GM23338 (cell line): ENCODE data around the gene USP31. TPM values are rescaled to one million over a fixed set of nuclear protein-coding genes. Genes with fewer than 3 reads are reported as not detected.

ENCODE experiments used
- ATAC-seq: fragments of 200-7000 bp; cut with Tn5 transposase; 3 replicates; pipeline ENCODE4 v1.9.1; 2020
- DNase-seq: peaks from one replicate; pipeline ENCODE4 v3.0.0-alpha.2; 2015; ENCODE audit warnings: low spot score
- H2AFZ ChIP-seq: fragments of 200-600 bp; sonication (generic); 2 replicates; pipeline ENCODE4 v1.8.0; 2016; ENCODE audit warnings: antibody characterized with exemption, mild to moderate bottlenecking, moderate library complexity
- H3F3A ChIP-seq: fragments of 200-600 bp; sonication (generic); replicated peaks from 2 replicates; pipeline ENCODE4 v1.8.0; 2017; ENCODE audit warnings: antibody characterized with exemption, mixed run types, low read depth
- H3K27ac ChIP-seq: fragments of 200-600 bp; sonication (generic); 2 replicates; pipeline ENCODE4 v1.6.1; 2016; ENCODE audit warnings: low read depth
- H3K27me3 ChIP-seq: fragments of 200-600 bp; sonication (generic); 2 replicates; pipeline ENCODE4 v1.8.0; 2016; ENCODE audit warnings: mild to moderate bottlenecking, mixed run types, moderate library complexity; ENCODE audit not compliant: insufficient read depth
- H3K36me3 ChIP-seq: fragments of 200-600 bp; sonication (generic); 2 replicates; pipeline ENCODE4 v1.8.0; 2016; ENCODE audit warnings: mild to moderate bottlenecking; ENCODE audit not compliant: insufficient read depth
- H3K4me1 ChIP-seq: fragments of 200-600 bp; sonication (generic); 2 replicates; pipeline ENCODE4 v1.8.0; 2016; ENCODE audit warnings: mild to moderate bottlenecking, moderate library complexity; ENCODE audit not compliant: insufficient read depth
- H3K4me2 ChIP-seq: fragments of 200-600 bp; sonication (generic); 2 replicates; pipeline ENCODE4 v1.7.1; 2017; ENCODE audit warnings: mixed run types
- H3K4me3 ChIP-seq: fragments of 200-600 bp; sonication (generic); 2 replicates; pipeline ENCODE4 v1.6.1; 2016; ENCODE audit warnings: mixed run types
- H3K79me2 ChIP-seq: fragments of 200-600 bp; sonication (generic); replicated peaks from 2 replicates; pipeline ENCODE4 v1.8.0; 2017; ENCODE audit warnings: mild to moderate bottlenecking; ENCODE audit not compliant: insufficient read depth
- H3K9me2 ChIP-seq: fragments of 200-600 bp; sonication (generic); 2 replicates; pipeline ENCODE4 v1.8.0; 2017; ENCODE audit not compliant: insufficient read depth
- H4K20me1 ChIP-seq: fragments of 200-600 bp; sonication (generic); replicated peaks from 2 replicates; pipeline ENCODE4 v1.8.0; 2017; ENCODE audit warnings: mild to moderate bottlenecking; ENCODE audit not compliant: insufficient read depth
- H3K27ac Mint-ChIP-seq: 2 replicates; pipeline ENCODE4 v1.8.0; 2020; ENCODE audit warnings: inconsistent platforms, mild to moderate bottlenecking, moderate library complexity, mixed read lengths
- H3K27me3 Mint-ChIP-seq: 3 replicates; pipeline ENCODE4 v1.8.0; 2022; ENCODE audit warnings: low read depth, mild to moderate bottlenecking, moderate library complexity, mixed read lengths, inconsistent platforms; ENCODE audit not compliant: insufficient read depth, poor library complexity
- H3K36me3 Mint-ChIP-seq: 3 replicates; pipeline ENCODE4 v1.8.0; 2021; ENCODE audit warnings: low read depth, mild to moderate bottlenecking, inconsistent platforms, moderate library complexity, mixed read lengths
- H3K4me1 Mint-ChIP-seq: 3 replicates; pipeline ENCODE4 v1.8.0; 2020; ENCODE audit warnings: mild to moderate bottlenecking, inconsistent platforms, mixed read lengths
- H3K4me3 Mint-ChIP-seq: 3 replicates; pipeline ENCODE4 v1.8.0; 2021; ENCODE audit warnings: moderate library complexity, mild to moderate bottlenecking, inconsistent platforms, mixed read lengths
- H3K9me3 Mint-ChIP-seq: 3 replicates; pipeline ENCODE4 v1.8.0; 2020; ENCODE audit warnings: moderate library complexity, mild to moderate bottlenecking, inconsistent platforms, mixed read lengths
- CREB1 ChIP-seq: fragments of 250-450 bp; sonication (Bioruptor Pico); IDR thresholded peaks from 2 replicates; pipeline ENCODE4 v1.5.0; 2020; ENCODE audit warnings: low read depth, mild to moderate bottlenecking, moderate library complexity
- EZH2 ChIP-seq: fragments of 200-600 bp; sonication (generic); IDR thresholded peaks from one replicate; pipeline ENCODE4 v1.8.0; 2017; ENCODE audit warnings: antibody characterized with exemption, mild to moderate bottlenecking, low read depth; ENCODE audit not compliant: unreplicated experiment
- EZH2phosphoT487 ChIP-seq: fragments of 200-600 bp; sonication (generic); IDR thresholded peaks from one replicate; pipeline ENCODE4 v1.8.1; 2018; ENCODE audit warnings: antibody characterized with exemption; ENCODE audit not compliant: unreplicated experiment
- JUNB ChIP-seq: IDR thresholded peaks from one replicate; pipeline ENCODE4 v1.6.1; 2016; ENCODE audit warnings: antibody characterized with exemption; ENCODE audit not compliant: unreplicated experiment
- NANOG ChIP-seq: IDR thresholded peaks from 2 replicates; pipeline ENCODE4 v1.6.1; 2016; ENCODE audit warnings: antibody characterized with exemption, borderline replicate concordance
- POLR2AphosphoS5 ChIP-seq: IDR thresholded peaks from 2 replicates; pipeline ENCODE4 v1.6.1; 2016; ENCODE audit warnings: antibody characterized with exemption, low read depth
- STAT1 ChIP-seq: IDR thresholded peaks from one replicate; pipeline ENCODE4 v1.6.1; 2016; ENCODE audit warnings: antibody characterized with exemption; ENCODE audit not compliant: unreplicated experiment
- ZNF114 ChIP-seq: fragments of 250-450 bp; sonication (Bioruptor Pico); IDR thresholded peaks from 2 replicates; pipeline ENCODE4 v1.5.0; 2020; ENCODE audit warnings: mild to moderate bottlenecking, moderate library complexity
- ZNF331 ChIP-seq: fragments of 250-450 bp; sonication (Bioruptor Pico); IDR thresholded peaks from 2 replicates; pipeline ENCODE4 v1.5.0; 2020; ENCODE audit warnings: low read depth, mild to moderate bottlenecking, moderate library complexity
- polyA plus RNA-seq: library from polyadenylated mRNA; unstranded; fragments of >200 nt; fragmentation: Nextera tagmentation; extraction: Ambion mirVana; gene quantifications from 2 replicates; pipeline ENCODE4 v1.2.1, GENCODE V29; 2016
- total RNA-seq: library from RNA; depleted of rRNA; stranded (reverse); fragments of >200 nt; shearing (Covaris generic); gene quantifications from 2 replicates; pipeline ENCODE4 v1.2.3, GENCODE V29; 2014
- TF ChIP-seq, protein P1 (sequence below): IDR thresholded peaks from 2 replicates; pipeline ENCODE4 v1.6.1; 2016; ENCODE audit warnings: antibody characterized with exemption
- TF ChIP-seq, protein P2 (sequence below), 2 experiments: fragments of 200-600 bp in 1 of 2; sonication (generic) in 1 of 2; conservative IDR thresholded peaks; 2 replicates each; pipeline versions ENCODE4 v1.5.1 to v1.6.1; 2016 to 2017; ENCODE audit warnings: antibody characterized with exemption in 2 of 2, low read depth in 2 of 2, mild to moderate bottlenecking in 2 of 2, moderate library complexity in 1 of 2
- TF ChIP-seq, protein P3 (sequence below): IDR thresholded peaks from one replicate; pipeline ENCODE4 v1.6.1; 2018; ENCODE audit warnings: antibody characterized with exemption; ENCODE audit not compliant: unreplicated experiment
- TF ChIP-seq, protein P4 (sequence below): fragments of 250-450 bp; sonication (Bioruptor Pico); IDR thresholded peaks from 2 replicates; pipeline ENCODE4 v1.5.0; 2020; ENCODE audit warnings: mild to moderate bottlenecking, moderate library complexity

The USP31 gene
- total and polyA plus RNA-seq, 2 experiments from 2014 or later: 4.3 to 17.9 TPM

DNA sequence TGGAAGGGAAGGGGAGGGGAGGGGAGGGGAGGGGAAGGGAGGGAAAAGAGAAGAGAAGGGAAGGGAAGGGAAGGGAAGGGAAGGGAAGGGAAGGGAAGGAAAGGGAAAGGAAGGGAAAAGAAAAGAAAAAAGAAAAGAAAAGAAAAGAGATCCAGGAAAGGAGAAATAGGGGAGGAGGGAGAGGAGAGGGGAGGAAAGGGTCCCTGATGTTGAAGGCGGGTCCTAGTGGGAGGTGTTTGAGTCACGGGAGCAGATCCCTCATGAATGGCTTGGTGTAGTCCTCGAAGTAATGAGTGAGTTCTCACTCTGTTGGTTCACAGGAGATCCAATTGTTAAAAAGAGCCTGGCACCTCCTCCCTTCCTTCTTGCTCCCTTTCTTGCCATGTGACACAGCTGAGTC, 6.9 kb upstream of the USP31 start:
- TF ChIP-seq, protein P1, sequence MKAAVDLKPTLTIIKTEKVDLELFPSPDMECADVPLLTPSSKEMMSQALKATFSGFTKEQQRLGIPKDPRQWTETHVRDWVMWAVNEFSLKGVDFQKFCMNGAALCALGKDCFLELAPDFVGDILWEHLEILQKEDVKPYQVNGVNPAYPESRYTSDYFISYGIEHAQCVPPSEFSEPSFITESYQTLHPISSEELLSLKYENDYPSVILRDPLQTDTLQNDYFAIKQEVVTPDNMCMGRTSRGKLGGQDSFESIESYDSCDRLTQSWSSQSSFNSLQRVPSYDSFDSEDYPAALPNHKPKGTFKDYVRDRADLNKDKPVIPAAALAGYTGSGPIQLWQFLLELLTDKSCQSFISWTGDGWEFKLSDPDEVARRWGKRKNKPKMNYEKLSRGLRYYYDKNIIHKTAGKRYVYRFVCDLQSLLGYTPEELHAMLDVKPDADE: no peak
- TF ChIP-seq ZNF114 (CRISPR knock-in tag) (no peak), EZH2 (no peak), POLR2AphosphoS5 (no peak), EZH2phosphoT487 (no peak), ZNF331 (CRISPR knock-in tag) (no peak), STAT1 (no peak), JUNB (no peak), CREB1 (CRISPR knock-in tag) (no peak), NANOG (no peak)
- TF ChIP-seq, protein P2, sequence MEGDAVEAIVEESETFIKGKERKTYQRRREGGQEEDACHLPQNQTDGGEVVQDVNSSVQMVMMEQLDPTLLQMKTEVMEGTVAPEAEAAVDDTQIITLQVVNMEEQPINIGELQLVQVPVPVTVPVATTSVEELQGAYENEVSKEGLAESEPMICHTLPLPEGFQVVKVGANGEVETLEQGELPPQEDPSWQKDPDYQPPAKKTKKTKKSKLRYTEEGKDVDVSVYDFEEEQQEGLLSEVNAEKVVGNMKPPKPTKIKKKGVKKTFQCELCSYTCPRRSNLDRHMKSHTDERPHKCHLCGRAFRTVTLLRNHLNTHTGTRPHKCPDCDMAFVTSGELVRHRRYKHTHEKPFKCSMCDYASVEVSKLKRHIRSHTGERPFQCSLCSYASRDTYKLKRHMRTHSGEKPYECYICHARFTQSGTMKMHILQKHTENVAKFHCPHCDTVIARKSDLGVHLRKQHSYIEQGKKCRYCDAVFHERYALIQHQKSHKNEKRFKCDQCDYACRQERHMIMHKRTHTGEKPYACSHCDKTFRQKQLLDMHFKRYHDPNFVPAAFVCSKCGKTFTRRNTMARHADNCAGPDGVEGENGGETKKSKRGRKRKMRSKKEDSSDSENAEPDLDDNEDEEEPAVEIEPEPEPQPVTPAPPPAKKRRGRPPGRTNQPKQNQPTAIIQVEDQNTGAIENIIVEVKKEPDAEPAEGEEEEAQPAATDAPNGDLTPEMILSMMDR (conservative IDR thresholded peaks at IDR 0.05; ENCODE audit: low read depth in 2 of 2): no peak
- TF ChIP-seq, protein P3, sequence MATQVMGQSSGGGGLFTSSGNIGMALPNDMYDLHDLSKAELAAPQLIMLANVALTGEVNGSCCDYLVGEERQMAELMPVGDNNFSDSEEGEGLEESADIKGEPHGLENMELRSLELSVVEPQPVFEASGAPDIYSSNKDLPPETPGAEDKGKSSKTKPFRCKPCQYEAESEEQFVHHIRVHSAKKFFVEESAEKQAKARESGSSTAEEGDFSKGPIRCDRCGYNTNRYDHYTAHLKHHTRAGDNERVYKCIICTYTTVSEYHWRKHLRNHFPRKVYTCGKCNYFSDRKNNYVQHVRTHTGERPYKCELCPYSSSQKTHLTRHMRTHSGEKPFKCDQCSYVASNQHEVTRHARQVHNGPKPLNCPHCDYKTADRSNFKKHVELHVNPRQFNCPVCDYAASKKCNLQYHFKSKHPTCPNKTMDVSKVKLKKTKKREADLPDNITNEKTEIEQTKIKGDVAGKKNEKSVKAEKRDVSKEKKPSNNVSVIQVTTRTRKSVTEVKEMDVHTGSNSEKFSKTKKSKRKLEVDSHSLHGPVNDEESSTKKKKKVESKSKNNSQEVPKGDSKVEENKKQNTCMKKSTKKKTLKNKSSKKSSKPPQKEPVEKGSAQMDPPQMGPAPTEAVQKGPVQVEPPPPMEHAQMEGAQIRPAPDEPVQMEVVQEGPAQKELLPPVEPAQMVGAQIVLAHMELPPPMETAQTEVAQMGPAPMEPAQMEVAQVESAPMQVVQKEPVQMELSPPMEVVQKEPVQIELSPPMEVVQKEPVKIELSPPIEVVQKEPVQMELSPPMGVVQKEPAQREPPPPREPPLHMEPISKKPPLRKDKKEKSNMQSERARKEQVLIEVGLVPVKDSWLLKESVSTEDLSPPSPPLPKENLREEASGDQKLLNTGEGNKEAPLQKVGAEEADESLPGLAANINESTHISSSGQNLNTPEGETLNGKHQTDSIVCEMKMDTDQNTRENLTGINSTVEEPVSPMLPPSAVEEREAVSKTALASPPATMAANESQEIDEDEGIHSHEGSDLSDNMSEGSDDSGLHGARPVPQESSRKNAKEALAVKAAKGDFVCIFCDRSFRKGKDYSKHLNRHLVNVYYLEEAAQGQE: no peak
- TF ChIP-seq, protein P4, sequence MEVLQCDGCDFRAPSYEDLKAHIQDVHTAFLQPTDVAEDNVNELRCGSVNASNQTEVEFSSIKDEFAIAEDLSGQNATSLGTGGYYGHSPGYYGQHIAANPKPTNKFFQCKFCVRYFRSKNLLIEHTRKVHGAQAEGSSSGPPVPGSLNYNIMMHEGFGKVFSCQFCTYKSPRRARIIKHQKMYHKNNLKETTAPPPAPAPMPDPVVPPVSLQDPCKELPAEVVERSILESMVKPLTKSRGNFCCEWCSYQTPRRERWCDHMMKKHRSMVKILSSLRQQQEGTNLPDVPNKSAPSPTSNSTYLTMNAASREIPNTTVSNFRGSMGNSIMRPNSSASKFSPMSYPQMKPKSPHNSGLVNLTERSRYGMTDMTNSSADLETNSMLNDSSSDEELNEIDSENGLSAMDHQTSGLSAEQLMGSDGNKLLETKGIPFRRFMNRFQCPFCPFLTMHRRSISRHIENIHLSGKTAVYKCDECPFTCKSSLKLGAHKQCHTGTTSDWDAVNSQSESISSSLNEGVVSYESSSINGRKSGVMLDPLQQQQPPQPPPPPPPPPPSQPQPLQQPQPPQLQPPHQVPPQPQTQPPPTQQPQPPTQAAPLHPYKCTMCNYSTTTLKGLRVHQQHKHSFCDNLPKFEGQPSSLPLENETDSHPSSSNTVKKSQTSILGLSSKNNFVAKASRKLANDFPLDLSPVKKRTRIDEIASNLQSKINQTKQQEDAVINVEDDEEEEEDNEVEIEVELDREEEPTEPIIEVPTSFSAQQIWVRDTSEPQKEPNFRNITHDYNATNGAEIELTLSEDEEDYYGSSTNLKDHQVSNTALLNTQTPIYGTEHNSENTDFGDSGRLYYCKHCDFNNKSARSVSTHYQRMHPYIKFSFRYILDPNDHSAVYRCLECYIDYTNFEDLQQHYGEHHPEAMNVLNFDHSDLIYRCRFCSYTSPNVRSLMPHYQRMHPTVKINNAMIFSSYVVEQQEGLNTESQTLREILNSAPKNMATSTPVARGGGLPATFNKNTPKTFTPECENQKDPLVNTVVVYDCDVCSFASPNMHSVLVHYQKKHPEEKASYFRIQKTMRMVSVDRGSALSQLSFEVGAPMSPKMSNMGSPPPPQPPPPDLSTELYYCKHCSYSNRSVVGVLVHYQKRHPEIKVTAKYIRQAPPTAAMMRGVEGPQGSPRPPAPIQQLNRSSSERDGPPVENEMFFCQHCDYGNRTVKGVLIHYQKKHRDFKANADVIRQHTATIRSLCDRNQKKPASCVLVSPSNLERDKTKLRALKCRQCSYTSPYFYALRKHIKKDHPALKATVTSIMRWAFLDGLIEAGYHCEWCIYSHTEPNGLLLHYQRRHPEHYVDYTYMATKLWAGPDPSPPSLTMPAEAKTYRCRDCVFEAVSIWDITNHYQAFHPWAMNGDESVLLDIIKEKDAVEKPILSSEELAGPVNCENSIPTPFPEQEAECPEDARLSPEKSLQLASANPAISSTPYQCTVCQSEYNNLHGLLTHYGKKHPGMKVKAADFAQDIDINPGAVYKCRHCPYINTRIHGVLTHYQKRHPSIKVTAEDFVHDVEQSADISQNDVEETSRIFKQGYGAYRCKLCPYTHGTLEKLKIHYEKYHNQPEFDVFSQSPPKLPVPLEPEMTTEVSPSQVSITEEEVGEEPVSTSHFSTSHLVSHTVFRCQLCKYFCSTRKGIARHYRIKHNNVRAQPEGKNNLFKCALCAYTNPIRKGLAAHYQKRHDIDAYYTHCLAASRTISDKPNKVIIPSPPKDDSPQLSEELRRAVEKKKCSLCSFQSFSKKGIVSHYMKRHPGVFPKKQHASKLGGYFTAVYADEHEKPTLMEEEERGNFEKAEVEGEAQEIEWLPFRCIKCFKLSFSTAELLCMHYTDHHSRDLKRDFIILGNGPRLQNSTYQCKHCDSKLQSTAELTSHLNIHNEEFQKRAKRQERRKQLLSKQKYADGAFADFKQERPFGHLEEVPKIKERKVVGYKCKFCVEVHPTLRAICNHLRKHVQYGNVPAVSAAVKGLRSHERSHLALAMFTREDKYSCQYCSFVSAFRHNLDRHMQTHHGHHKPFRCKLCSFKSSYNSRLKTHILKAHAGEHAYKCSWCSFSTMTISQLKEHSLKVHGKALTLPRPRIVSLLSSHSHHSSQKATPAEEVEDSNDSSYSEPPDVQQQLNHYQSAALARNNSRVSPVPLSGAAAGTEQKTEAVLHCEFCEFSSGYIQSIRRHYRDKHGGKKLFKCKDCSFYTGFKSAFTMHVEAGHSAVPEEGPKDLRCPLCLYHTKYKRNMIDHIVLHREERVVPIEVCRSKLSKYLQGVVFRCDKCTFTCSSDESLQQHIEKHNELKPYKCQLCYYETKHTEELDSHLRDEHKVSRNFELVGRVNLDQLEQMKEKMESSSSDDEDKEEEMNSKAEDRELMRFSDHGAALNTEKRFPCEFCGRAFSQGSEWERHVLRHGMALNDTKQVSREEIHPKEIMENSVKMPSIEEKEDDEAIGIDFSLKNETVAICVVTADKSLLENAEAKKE: no peak
- H3K4me1 ChIP-seq: 0 out of 2 replicates have a peak, but pooled peaks cover 4% of the 10 kb centered on the region
- H3K4me2 ChIP-seq: no peak overlapping the region
- H3K36me3 Mint-ChIP-seq: peaks cover 11% of the 10 kb centered on the region
- H3K4me1 Mint-ChIP-seq: peaks cover 9% of the 10 kb centered on the region
- ATAC-seq (no peak), DNase-seq (no peak)
- H3K4me3 Mint-ChIP-seq: no peak overlapping the region
- no peak overlapping the region for H3K4me3 ChIP-seq
- no peaks in the 10 kb centered on the region for H3K27me3 ChIP-seq
- no peak overlapping the region for H3K27ac ChIP-seq
- H3K9me2 ChIP-seq: no peaks in the 10 kb centered on the region; the same call in none of the 2 replicates
- H3K36me3 ChIP-seq: peaks cover 5% of the 10 kb centered on the region; the same call in 1 of the 2 replicates
- H2AFZ ChIP-seq: peak overlapping the region; percentile 73; the same call in 1 of the 2 replicates
- peaks cover 16% of the 10 kb centered on the region for H3K9me3 Mint-ChIP-seq
- no peak overlapping the region for H3K27ac Mint-ChIP-seq
- H4K20me1 ChIP-seq: no peaks in the 10 kb centered on the region
- H3K79me2 ChIP-seq: no peaks in the 10 kb centered on the region
- no peaks in the 10 kb centered on the region for H3F3A ChIP-seq
- no peaks in the 10 kb centered on the region for H3K27me3 Mint-ChIP-seq
